HG03175 (cell line): Measurements from ENCODE around the gene SIPA1L3.

ENCODE experiments used
- ATAC-seq: cut with Tn5 transposase; IDR thresholded peaks from one replicate; pipeline ENCODE4 v1.9.1; 2021; ENCODE audit warnings: mild to moderate bottlenecking, moderate library complexity; ENCODE audit not compliant: unreplicated experiment

SIPA1L3 gene

GRCh38 chr19:37991176-37991835, 84.3 kb downstream of the SIPA1L3 start:
- ATAC-seq: no peak

- no peak for ATAC-seq
Observed at GRCh38 chr19:37991841-37992248, 84.8 kb downstream of the SIPA1L3 start.

- ATAC-seq: no peak
Observed at GRCh38 chr19:37992761-37993160, 85.8 kb downstream of the SIPA1L3 start.

DNA sequence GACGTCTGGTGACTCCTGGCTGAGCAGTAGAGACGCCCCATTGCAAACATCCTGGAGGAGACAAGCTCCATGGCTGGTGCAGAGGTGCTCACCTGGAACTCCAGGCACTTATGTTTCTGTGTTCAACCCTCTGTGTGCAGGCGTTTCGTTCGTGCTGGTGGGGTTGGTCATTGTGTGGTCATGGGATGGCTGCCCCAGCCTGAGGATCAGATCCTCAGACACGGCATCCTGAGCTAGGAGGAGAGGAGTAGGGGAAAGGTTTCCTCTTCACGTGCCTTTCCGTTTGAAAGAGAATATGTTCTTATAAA, 87.8 kb downstream of the SIPA1L3 start:
- ATAC-seq: no peak

- ATAC-seq: no peak
Observed at GRCh38 chr19:37995346-37995745, 88.3 kb downstream of the SIPA1L3 start.

DNA sequence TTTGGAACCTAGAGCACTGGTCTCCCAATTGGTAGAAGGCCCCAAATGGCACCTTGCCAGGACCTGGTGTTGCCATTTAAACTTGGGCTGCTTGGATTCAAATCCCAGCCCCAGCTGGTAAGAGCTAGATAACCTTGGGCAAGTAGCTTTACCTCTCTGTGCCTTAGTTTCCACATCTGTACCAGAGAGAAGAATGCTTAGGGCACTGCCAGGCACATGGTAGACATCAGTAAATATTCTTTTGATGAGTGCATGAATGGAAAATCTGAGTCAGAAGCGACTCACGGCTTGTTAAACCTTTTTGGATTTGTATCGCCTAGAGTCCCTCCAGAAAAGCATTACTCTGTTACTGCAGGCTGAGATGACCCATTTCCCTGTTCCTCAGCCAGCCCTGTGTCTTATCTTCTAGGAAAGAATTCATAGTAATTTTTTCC, 90.9 kb downstream of the SIPA1L3 start:
- no peak for ATAC-seq

DNA sequence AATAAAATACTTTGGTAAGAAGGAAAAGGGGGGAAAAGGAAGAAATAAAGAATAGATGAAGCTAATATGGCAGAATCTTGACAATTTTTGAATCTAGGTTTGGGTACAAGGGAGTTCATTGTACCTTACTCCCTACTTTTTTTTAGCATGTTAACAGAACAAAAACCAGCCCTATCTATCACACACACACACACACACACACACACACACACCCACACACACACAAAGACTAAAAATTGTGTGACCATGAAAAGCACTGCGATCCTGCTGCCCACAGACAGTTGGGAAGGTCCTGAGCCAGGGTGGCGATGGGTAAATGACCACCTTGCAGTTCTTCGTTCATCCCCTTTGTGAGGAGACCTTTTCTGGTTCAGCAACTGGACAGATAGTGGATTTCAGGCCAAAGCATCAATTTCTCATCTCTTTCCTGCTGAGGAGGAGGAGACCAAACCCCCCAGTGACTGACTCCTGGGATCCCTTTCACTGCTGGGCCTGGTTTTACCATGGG, 91.8 kb downstream of the SIPA1L3 start:
- no peak for ATAC-seq

DNA sequence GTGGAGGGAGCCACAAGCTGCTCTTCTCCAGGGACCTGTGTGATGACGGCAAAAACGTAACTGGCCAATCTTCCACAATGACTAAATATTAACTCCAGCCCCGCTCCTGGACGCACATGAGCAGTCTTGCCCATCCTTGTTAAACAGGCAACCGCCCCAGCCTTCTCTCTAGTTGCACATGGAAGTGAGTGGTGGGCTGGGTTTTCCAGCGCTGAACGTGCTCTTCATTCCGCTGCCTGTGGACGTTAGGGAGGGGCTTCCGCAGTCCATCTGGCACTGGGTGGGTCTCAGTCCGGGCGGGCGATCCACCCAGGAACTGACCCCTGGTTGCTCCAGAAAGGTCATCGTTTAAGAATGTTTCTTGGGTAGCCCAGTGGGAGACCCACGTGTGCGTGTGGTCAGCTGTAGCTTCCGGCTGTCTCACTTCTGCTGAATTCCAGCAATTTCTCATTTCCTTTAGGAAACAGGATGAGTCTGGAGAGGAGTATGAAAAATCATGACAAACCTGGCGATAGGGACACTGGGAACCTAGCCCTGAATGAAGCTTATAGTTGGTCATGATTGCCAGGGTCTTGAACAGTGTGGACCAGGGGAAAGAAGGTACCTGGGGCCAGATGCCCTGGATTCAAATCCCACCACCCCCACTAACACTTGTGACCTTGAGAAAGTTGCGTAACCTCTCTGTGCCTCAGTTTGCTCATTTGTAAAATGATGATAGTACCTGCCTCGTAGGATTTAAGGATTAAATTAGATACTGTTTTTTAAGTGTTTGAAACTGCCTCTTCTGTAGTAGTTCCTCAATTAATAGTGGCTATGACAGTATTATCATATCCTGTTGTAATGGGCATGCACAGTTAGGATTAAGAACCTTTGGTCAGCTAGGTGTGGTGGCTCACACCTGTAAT, 92.6 kb downstream of the SIPA1L3 start:
- ATAC-seq: no peak

- no peak for ATAC-seq
Observed at GRCh38 chr19:38001158-38001781, 94.3 kb downstream of the SIPA1L3 start.

DNA sequence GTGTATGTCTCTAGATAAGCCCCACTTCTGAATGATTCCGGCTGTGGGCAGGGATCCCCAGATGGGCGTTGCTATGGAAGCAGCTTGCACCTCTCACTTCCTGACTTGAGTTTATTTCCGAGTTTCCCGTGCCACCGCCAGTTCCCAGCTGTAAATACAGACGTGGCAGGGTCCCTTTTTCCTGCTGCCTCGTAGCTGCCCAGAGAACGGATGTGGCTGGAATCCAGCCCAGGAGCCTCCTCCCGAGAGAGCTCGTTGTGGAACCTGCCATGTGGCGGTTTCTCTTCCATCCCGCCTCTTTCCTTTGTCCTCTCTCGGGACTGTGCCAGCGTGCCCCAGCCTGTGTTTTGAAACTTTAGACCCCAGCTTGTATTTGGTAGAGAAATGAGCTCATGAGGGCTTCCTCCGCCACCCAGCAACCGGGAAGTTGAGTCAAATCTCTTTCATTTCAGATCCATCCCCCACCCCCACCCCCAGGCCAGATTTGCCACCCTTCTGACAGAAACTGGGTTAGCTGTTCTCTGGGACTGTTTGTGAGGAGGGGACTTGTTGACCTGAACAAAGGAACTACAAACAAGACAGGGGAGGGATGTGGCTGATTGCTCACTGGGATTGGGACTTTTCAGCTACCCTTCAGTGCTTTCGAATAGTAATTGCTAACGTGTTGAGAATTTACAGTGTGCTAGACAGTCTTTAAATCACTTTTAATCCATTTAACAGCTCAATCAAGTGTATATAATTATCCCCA, 96.6 kb downstream of the SIPA1L3 start:
- no peak for ATAC-seq

DNA sequence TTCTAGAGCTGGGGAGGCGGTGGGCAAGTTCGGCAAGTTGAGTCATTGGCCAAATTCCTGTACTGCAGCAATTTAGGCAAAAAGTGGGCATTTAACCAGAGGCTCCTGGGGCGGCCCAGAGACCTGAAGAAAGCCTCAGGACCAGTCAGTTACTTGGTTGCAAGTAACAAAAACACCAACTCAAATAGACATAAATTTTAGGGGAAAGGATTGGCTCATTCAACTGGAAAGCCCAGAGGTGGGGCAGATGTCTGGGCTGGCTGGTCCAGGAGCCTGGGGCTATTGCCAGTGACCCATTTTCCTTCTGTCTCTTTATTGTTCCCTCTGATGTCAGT, 97.1 kb downstream of the SIPA1L3 start:
- peak; percentile 13 for ATAC-seq

GRCh38 chr19:38004521-38005223, 97.7 kb downstream of the SIPA1L3 start:
- peak; percentile 71 for ATAC-seq

GRCh38 chr19:38005224-38005614, 98.2 kb downstream of the SIPA1L3 start:
- no peak for ATAC-seq

DNA sequence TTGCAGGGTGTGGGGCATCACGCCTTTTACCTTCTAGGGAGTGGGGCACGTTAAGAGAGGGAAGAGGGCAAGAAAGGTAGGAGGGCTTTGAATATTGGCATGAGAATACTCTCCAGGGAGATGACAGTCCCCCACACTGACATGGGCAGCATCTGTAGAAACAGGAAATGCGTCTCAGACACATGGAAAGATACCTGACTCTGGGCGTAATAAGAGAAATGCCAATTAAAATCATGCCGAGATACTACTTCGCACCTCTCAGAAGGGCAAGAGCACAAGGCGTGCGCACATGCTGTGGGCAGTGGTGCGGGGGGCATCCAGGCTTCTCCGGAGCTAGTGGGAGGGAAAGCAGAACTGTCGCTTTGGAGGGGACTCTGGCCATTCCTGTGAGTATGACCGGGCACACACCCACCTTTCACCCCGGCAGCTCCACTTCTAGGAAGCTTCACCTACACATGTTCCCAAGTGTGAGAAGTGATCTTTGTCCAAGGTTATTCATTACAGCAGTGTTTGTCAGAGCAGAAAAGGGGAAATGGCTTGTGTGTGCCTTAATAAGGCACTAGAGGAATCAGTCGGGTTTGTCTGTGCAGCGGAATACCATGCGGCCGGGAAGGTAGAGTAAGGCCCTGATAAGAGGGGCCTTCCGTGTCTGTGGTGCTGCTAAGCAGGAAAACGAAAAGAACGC, 99.5 kb downstream of the SIPA1L3 start:
- no peak for ATAC-seq

- no peak for ATAC-seq
Observed at GRCh38 chr19:38009650-38010242, 102.7 kb downstream of the SIPA1L3 start.

GRCh38 chr19:38011426-38011825, 104.4 kb downstream of the SIPA1L3 start:
- no peak for ATAC-seq

GRCh38 chr19:38012290-38012689, 105.3 kb downstream of the SIPA1L3 start:
- ATAC-seq: no peak

DNA sequence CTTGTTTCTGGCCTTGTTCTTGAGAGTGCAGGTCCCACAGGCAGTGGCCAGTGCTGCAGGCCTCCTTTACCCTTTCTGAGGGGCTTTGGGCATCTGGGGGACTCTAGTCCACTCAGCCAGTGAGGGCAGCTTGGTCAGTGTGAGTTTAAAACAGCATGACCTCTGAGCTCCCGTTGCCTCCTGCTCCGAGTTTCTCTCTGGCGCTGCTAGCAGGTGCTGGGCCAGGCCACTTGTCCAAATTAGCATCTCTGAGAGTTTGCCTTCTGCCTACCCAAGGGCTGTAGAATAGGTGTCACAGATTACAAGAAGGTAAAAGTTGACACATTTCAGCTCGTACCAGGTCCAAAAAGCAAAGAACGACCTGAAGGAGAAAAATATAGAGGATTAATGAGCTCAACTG, 105.9 kb downstream of the SIPA1L3 start:
- no peak for ATAC-seq

DNA sequence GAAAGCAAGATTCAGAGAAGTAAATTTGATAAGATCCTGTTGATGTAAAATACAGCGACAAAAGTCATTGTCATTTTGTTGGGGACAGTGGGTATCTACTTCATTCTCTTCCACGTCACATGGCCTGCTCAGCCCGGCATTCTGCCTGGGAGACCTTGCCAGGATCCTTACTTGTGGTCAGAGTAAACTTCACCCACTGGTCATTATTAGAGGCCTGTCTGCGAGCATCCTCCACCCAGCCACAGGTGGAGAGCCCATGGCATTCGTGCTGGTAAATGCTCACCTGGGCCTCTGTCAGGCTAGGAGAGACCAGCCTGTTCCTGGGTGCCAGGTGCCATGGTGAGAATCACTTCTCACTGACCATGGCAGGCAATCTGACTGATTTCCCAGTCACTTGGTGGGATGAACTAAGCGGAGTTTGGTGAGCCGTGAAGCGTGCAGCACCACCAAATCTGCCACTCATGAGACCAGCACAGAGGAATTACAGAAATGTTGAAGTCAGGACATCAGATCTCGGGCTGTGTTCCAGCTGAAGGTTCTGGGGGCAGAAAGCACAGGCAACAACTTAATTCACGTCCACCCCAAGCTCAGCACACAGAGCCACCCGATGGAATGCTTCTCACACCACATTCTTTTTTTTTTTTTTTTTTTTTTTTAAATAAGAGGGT, 107.0 kb downstream of the SIPA1L3 start:
- no peak for ATAC-seq
